GM18526 (cell line): ENCODE measurements around the gene KRTAP26-1.

Experiments
- POLR2A ChIP-seq: IDR thresholded peaks from 3 replicates; pipeline ENCODE4 v1.6.1; 2011; ENCODE audit not compliant: insufficient read length; ENCODE audit errors: extremely low read depth

KRTAP26-1 gene

GRCh38 chr21:30306884-30307283 lies 13.2 kb downstream of the KRTAP26-1 start:
- TF ChIP-seq POLR2A = no peak

DNA sequence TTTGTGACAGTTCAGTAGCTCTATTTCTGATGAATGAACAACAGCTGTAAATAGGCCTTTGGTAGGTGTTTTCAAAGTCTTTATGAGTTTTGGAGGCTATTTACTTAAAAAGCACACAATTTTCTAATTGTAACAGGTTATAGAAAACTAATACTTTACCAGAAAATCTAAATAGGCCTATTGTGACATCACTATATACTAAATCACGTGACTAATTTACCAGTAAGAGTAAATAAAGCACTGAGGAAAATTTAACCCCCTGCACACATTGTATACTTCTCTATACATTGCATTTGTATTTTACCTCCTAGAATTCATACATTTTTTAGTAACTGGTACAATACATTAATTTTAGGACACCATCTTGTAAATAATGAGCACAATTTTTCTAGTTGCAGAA lies 15.0 kb downstream of the KRTAP26-1 start:
- TF ChIP-seq POLR2A = no peak

DNA sequence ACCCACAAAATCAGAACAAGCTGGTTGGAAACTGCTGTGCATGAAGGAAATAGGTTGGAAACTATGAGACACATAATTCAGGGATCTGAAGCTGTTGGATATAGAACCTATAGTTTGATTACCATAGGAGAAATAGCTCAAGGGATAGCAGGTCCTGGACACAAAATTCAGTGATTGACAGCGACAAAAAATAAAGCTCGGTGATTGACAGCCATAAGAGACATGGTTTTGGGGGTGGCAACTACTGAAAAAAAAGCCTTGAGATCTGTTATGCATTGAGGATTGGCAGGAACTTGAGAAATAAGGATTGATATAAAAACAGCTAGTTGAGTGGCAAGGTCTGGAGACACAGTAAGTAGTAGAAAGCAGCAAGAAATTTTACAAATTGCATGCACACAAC lies 30.9 kb downstream of the KRTAP26-1 start, which contains the start of gene KRTAP25-1:
Gene KRTAP25-1 (minus strand): TSS at position 300 of the 400 bp plus-strand sequence. CDS start 24 bp downstream, at position 276.
- no peak for TF ChIP-seq POLR2A

GRCh38 chr21:30282850-30283249 lies 37.3 kb downstream of the KRTAP26-1 start, which contains the start of gene KRTAP24-1:
TSS of gene KRTAP24-1 (minus strand) at chr21:30282950. CDS start at chr21:30282932, 18 bp downstream.
- TF ChIP-seq POLR2A = no peak

DNA sequence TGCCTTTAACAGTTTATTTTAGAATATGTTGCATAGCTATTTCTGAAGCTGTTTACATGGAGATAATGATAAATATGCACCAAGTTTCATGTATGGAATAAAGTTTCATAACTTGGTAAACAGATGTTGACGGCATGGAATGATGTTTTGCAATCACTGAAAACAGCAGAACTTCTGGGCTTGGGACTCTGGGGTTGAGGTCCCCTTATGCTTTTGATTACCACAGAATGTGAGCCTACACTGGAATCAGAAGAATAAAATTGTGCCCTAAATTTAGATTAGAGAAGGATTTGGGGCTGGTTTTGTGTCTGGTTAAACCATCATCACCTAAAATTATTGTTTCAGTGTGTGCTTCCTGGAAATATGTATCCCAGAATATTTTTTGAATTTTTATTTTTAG lies 48.5 kb downstream of the KRTAP26-1 start:
- no peak for TF ChIP-seq POLR2A

GRCh38 chr21:30271156-30271555 lies 49.0 kb downstream of the KRTAP26-1 start:
- TF ChIP-seq POLR2A = no peak

GRCh38 chr21:30269803-30270530 lies 50.1 kb downstream of the KRTAP26-1 start:
- TF ChIP-seq POLR2A = no peak
